ENCODE results near the gene NHSL1. TPM values are rescaled to one million over a fixed set of nuclear protein-coding genes. Genes with fewer than 3 reads are reported as not detected.

NHSL1 gene
- total RNA-seq, 2 experiments from 2014 or later: 0.14 to 0.44 TPM

- no peaks in the 10 kb centered on the region for H3K36me3 Mint-ChIP-seq
- ATAC-seq (ENCODE audit: low read depth) (no peak), DNase-seq (no peak)
- no peaks in the 10 kb centered on the region for H3K4me1 Mint-ChIP-seq
- no peak overlapping the region for H3K27ac Mint-ChIP-seq
- no peaks in the 10 kb centered on the region for H3K9me3 Mint-ChIP-seq
- peaks cover 35% of the 10 kb centered on the region for H3K27me3 Mint-ChIP-seq
- POLR2A ChIA-PET: no interaction called here
- no peak overlapping the region for H3K4me3 Mint-ChIP-seq
Measured at GRCh38 chr6:138531387-138531786, 32.1 kb upstream of the NHSL1 start.

DNA sequence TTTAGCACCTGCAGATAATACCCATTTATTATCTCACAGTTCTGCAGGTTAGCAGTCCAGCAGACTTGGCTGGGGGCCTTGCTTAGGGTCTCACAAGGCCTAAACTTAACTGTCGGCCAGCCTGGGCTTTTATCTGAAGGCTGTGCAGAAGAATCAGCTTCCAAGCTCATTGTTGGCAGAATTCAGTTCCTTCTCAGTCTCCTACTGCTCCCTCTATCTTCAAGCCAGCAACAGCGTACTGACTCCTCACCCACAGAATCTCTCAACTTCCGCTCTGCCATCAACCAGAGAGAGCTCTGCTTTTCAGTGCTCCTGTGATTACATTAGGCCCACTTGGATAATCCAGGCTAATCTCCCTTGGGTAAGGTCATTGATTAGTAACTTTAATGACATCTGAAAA is 30.2 kb upstream of the NHSL1 start:
- no peaks in the 10 kb centered on the region for H3K9me3 Mint-ChIP-seq
- ATAC-seq (ENCODE audit: low read depth): no peak
- no peak overlapping the region for H3K27ac Mint-ChIP-seq
- no peaks in the 10 kb centered on the region for H3K4me1 Mint-ChIP-seq
- POLR2A ChIA-PET: no interaction called here
- H3K36me3 Mint-ChIP-seq: no peaks in the 10 kb centered on the region
- H3K4me3 Mint-ChIP-seq: no peak overlapping the region
- peaks cover 35% of the 10 kb centered on the region for H3K27me3 Mint-ChIP-seq
- DNase-seq: no peak

DNA sequence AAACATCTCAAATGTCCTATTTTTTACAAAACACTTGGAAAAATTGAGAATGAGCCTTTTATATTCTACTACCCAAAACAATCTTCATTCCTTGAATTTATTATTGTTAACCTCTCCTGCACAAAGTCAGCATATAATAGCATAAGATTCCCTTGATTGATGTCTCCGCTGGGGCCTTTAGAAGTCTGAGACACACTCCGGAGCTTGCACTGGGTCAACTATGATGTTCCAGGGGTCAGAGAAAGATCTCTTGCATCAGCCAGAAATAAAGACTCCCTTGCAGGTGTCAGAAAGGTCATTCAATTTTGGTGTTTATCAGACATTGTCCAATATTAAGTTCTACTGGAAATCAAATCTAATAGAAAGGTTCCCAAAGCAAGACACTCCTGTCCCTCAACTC is 29.7 kb upstream of the NHSL1 start:
- POLR2A ChIA-PET: no interaction called here
- Mint-ChIP-seq H3K4me3 (no peak overlapping the region), H3K27ac (no peak overlapping the region), H3K9me3 (no peaks in the 10 kb centered on the region), H3K4me1 (no peaks in the 10 kb centered on the region), H3K36me3 (no peaks in the 10 kb centered on the region), H3K27me3 (peaks cover 32% of the 10 kb centered on the region)
- no peak for DNase-seq
- ATAC-seq (ENCODE audit: low read depth): no peak

GRCh38 chr6:138528137-138528536 is 28.8 kb upstream of the NHSL1 start:
- ATAC-seq (ENCODE audit: low read depth) (no peak), DNase-seq (no peak)
- Mint-ChIP-seq H3K9me3 (no peaks in the 10 kb centered on the region), H3K4me3 (no peak overlapping the region), H3K27ac (no peak overlapping the region), H3K27me3 (peaks cover 32% of the 10 kb centered on the region), H3K4me1 (no peaks in the 10 kb centered on the region), H3K36me3 (no peaks in the 10 kb centered on the region)
- POLR2A ChIA-PET: no interaction called here

DNA sequence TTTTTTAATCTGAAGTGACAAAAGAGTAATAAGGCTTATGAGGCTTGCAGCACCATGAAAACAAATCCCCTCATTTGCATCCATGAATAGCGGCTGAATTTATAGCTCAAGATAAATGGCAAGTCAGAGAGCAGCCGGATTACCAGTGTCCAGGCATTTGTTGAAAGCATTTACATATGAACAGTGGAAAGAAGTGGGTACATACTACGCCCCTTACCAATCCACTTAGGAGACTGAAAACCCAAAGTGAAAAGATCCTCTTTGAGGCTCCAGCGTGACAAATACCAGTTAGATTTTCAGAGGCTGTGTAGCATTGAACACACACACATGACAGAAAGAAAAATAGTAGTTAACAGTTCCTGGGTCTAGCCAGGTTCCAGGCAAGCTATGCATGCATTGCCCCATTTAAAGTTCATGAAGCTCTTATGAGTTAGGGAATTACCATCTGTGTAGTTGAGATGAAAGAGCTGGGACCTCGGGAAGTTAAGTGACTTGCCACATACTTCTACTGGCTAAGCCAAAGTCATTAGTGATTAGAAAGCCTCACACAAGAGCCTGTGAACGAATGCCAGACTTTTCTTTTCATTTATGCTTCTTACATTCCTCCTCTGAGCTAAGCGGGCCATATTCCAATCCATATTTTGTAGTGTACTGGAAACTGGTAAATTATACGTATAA is 28.3 kb upstream of the NHSL1 start:
- no peak overlapping the region for H3K4me3 Mint-ChIP-seq
- H3K4me1 Mint-ChIP-seq: no peaks in the 10 kb centered on the region
- DNase-seq (no peak), ATAC-seq (ENCODE audit: low read depth) (no peak)
- no peaks in the 10 kb centered on the region for H3K9me3 Mint-ChIP-seq
- H3K27ac Mint-ChIP-seq: no peak overlapping the region
- POLR2A ChIA-PET: no interaction called here
- H3K36me3 Mint-ChIP-seq: no peaks in the 10 kb centered on the region
- H3K27me3 Mint-ChIP-seq: peaks cover 32% of the 10 kb centered on the region

DNA sequence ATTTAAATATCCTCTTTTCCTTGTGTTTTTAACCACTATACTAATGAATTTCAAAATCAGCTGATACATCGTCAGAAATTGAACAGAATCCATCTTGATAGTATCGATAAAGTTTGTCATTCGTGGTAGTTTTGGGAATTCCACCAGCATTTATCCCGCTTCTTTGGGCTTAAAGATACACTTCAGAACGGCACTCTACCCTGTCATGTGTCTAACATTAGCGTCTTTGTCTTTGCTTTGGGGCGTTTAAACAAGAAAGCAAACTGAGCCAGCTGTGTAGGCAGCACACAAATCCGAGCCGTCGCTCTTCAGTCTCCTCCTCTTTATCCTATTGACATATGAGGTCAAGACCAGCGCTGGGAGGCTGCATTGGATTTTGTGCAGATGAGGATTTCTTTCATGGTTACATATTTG is 27.5 kb upstream of the NHSL1 start:
- ATAC-seq (ENCODE audit: low read depth) (no peak), DNase-seq (no peak)
- Mint-ChIP-seq H3K27ac (no peak overlapping the region), H3K9me3 (no peaks in the 10 kb centered on the region), H3K36me3 (no peaks in the 10 kb centered on the region), H3K4me3 (no peak overlapping the region), H3K27me3 (peaks cover 26% of the 10 kb centered on the region), H3K4me1 (peaks cover 1% of the 10 kb centered on the region)
- POLR2A ChIA-PET: no interaction called here

- H3K4me3 Mint-ChIP-seq: no peak overlapping the region
Measured at GRCh38 chr6:138525355-138525754, 26.1 kb upstream of the NHSL1 start.

GRCh38 chr6:138524526-138524925 is 25.2 kb upstream of the NHSL1 start:
- Mint-ChIP-seq H3K9me3 (no peaks in the 10 kb centered on the region), H3K27me3 (peaks cover 13% of the 10 kb centered on the region), H3K27ac (no peak overlapping the region), H3K4me1 (peaks cover 9% of the 10 kb centered on the region), H3K36me3 (no peaks in the 10 kb centered on the region), H3K4me3 (no peak overlapping the region)
- POLR2A ChIA-PET: no interaction called here
- DNase-seq (no peak), ATAC-seq (ENCODE audit: low read depth) (no peak)

More at GRCh38 chr6:138525355-138525754, 26.1 kb upstream of the NHSL1 start:
- ATAC-seq (ENCODE audit: low read depth): no peak
- POLR2A ChIA-PET: no interaction called here
- Mint-ChIP-seq H3K27me3 (peaks cover 16% of the 10 kb centered on the region), H3K9me3 (no peaks in the 10 kb centered on the region), H3K4me1 (peaks cover 9% of the 10 kb centered on the region), H3K36me3 (no peaks in the 10 kb centered on the region), H3K27ac (no peak overlapping the region)
- DNase-seq: no peak

GRCh38 chr6:138523347-138524210 is 24.3 kb upstream of the NHSL1 start:
- Mint-ChIP-seq H3K27me3 (peaks cover 14% of the 10 kb centered on the region), H3K4me1 (peaks cover 9% of the 10 kb centered on the region), H3K36me3 (no peaks in the 10 kb centered on the region), H3K27ac (no peak overlapping the region), H3K4me3 (no peak overlapping the region), H3K9me3 (no peaks in the 10 kb centered on the region)
- POLR2A ChIA-PET: interaction anchor here (0.6 kb wide), 1 partner anchor 531 kb away, joined by 3 read pairs; no protein-coding TSS in a partner anchor
- DNase-seq: no peak
- ATAC-seq (ENCODE audit: low read depth): no peak

DNA sequence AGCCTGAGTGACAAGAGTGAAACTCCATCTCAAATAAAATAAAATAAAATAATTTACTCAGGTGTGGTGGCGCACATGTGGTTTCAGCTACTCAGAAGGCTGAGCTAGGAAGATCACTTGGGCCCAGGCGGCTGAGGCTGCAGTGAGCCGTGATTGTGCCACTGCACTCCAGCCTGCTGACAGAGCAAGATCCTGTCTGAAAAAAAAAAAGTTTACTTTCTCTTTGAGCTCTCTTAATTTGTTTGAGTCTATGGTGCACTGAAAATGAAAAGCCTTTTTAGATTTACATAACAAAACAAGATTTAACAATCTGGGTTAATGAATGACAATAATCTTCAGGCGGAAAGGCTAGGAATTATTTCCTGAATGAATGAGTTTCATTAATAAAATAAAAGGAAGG is 23.3 kb upstream of the NHSL1 start:
- POLR2A ChIA-PET: no interaction called here
- no peaks in the 10 kb centered on the region for H3K9me3 Mint-ChIP-seq
- H3K27me3 Mint-ChIP-seq: peaks cover 17% of the 10 kb centered on the region
- DNase-seq: no peak
- peaks cover 12% of the 10 kb centered on the region for H3K4me1 Mint-ChIP-seq
- ATAC-seq (ENCODE audit: low read depth): no peak
- no peak overlapping the region for H3K4me3 Mint-ChIP-seq
- H3K27ac Mint-ChIP-seq: no peak overlapping the region
- no peaks in the 10 kb centered on the region for H3K36me3 Mint-ChIP-seq

GRCh38 chr6:138521790-138522189 is 22.5 kb upstream of the NHSL1 start:
- Mint-ChIP-seq H3K4me1 (peaks cover 12% of the 10 kb centered on the region), H3K27me3 (peaks cover 11% of the 10 kb centered on the region), H3K36me3 (no peaks in the 10 kb centered on the region), H3K27ac (no peak overlapping the region), H3K9me3 (no peaks in the 10 kb centered on the region), H3K4me3 (peak overlapping the region; percentile 11)
- POLR2A ChIA-PET: no interaction called here
- ATAC-seq (ENCODE audit: low read depth) (no peak), DNase-seq (no peak)

DNA sequence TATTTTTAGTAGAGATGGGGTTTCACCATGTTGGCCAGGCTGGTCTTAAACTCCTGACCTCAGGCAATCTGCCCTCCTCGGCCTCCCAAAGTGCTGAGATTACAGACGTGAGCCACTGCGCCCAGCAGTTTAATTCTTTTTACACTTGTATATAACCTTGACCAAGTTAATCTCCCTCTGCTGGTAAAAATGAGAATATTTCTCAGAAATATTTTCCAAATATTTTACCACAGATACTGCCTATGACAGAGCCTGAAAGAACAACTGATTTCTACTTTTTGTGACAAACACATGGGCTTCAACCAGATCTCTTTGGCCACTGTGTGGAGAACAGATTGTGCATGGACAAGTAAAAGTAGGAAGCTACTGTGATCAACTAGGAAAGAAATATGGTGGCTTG is 21.2 kb upstream of the NHSL1 start:
- H3K4me1 Mint-ChIP-seq: peaks cover 20% of the 10 kb centered on the region
- peaks cover 3% of the 10 kb centered on the region for H3K27me3 Mint-ChIP-seq
- POLR2A ChIA-PET: no interaction called here
- ATAC-seq (ENCODE audit: low read depth) (no peak), DNase-seq (no peak)
- H3K36me3 Mint-ChIP-seq: no peaks in the 10 kb centered on the region
- H3K9me3 Mint-ChIP-seq: no peaks in the 10 kb centered on the region
- H3K4me3 Mint-ChIP-seq: no peak overlapping the region
- H3K27ac Mint-ChIP-seq: no peak overlapping the region

DNA sequence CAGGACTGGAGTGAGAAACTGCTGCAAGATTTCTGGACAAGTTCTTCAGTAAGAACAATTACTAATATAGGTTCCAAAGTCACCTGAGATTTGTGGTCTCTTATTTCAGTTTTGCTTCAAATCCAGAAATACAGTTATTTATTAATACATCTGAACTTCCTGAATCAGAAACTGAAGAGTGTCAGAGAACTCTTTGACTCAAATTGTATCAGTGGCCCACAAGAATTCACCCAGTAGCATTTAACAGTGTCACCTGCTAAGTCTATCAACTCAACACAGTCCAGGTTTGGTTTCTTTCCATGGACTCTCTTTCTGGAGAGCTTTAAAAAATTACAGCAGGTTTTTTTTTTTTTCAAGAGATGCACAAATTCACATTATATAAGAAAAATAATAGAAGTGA is 18.8 kb upstream of the NHSL1 start:
- peaks cover 32% of the 10 kb centered on the region for H3K4me1 Mint-ChIP-seq

GRCh38 chr6:138517635-138518034 is 18.3 kb upstream of the NHSL1 start:
- peak; percentile 41 for DNase-seq
- Mint-ChIP-seq H3K4me1 (peaks cover 32% of the 10 kb centered on the region), H3K27me3 (peaks cover 7% of the 10 kb centered on the region), H3K9me3 (no peaks in the 10 kb centered on the region), H3K4me3 (no peak overlapping the region), H3K36me3 (no peaks in the 10 kb centered on the region), H3K27ac (no peak overlapping the region)
- POLR2A ChIA-PET: interaction anchor here (0.8 kb wide), 1 partner anchor 88 kb away, joined by 3 read pairs; no protein-coding TSS in a partner anchor
- peak; percentile 77 for ATAC-seq (ENCODE audit: low read depth)

More for the DNA sequence above, 18.8 kb upstream of the NHSL1 start:
- Mint-ChIP-seq H3K36me3 (no peaks in the 10 kb centered on the region), H3K4me3 (no peak overlapping the region), H3K9me3 (no peaks in the 10 kb centered on the region), H3K27ac (no peak overlapping the region), H3K27me3 (peaks cover 3% of the 10 kb centered on the region)
- POLR2A ChIA-PET: interaction anchor here (0.8 kb wide), 1 partner anchor 89 kb away, joined by 3 read pairs; no protein-coding TSS in a partner anchor
- DNase-seq (no peak), ATAC-seq (ENCODE audit: low read depth) (no peak)
